Fibroblast of lung (primary cell): Measurements from ENCODE around the gene XXYLT1. TPM values are rescaled to one million over a fixed set of nuclear protein-coding genes. Genes with fewer than 3 reads are reported as not detected.

Source experiments
- DNase-seq, 2 donors: peaks; one replicate each; pipeline versions ENCODE4 v3.0.0 to v3.0.0-alpha.2; 2010; ENCODE audit warnings: low read depth in 2 of 2
- H2AFZ ChIP-seq: 2 replicates; pipeline ENCODE4 v1.5.1; 2012; ENCODE audit warnings: low read length, control low read depth, inconsistent platforms
- H3K27ac ChIP-seq: 2 replicates; pipeline ENCODE4 v1.5.1; 2011; ENCODE audit warnings: low read length, control low read depth; ENCODE audit not compliant: insufficient read depth
- H3K27me3 ChIP-seq: 2 replicates; pipeline ENCODE4 v1.5.1; 2011; ENCODE audit warnings: mild to moderate bottlenecking, low read length; ENCODE audit not compliant: control insufficient read depth, insufficient read depth
- H3K36me3 ChIP-seq: 2 replicates; pipeline ENCODE4 v1.5.1; 2011; ENCODE audit warnings: low read length; ENCODE audit not compliant: control insufficient read depth, insufficient read depth
- H3K4me1 ChIP-seq: 2 replicates; pipeline ENCODE4 v1.5.1; 2011; ENCODE audit warnings: low read length; ENCODE audit not compliant: control insufficient read depth, insufficient read depth; ENCODE audit errors: extremely low read depth
- H3K4me2 ChIP-seq: 2 replicates; pipeline ENCODE4 v1.5.1; 2011; ENCODE audit warnings: low read length, control low read depth; ENCODE audit not compliant: insufficient read depth; ENCODE audit errors: extremely low read depth
- H3K4me3 ChIP-seq, 4 experiments: fragments of 200-600 bp in 1 of 4; sonication (generic) in 1 of 4; replicated peaks in 1 of 4; 2 replicates each; pipeline ENCODE4 v1.5.1; 2011 to 2016; ENCODE audit warnings: low read length in 4 of 4, low read depth in 3 of 4, mild to moderate bottlenecking in 3 of 4, control low read depth in 2 of 4, inconsistent platforms in 1 of 4, mixed read lengths in 1 of 4; ENCODE audit not compliant: insufficient read depth in 1 of 4; ENCODE audit errors: control extremely low read depth in 1 of 4
- H3K79me2 ChIP-seq: 2 replicates; pipeline ENCODE4 v1.5.1; 2012; ENCODE audit warnings: mild to moderate bottlenecking, low read length, inconsistent platforms; ENCODE audit not compliant: control insufficient read depth, insufficient read depth
- H3K9ac ChIP-seq: 2 replicates; pipeline ENCODE4 v1.5.1; 2011; ENCODE audit warnings: mild to moderate bottlenecking, low read length, control low read depth; ENCODE audit not compliant: insufficient read depth
- H3K9me3 ChIP-seq: 2 replicates; pipeline ENCODE4 v1.5.1; 2012; ENCODE audit warnings: low read depth, low read length; ENCODE audit not compliant: control insufficient read depth, insufficient read depth
- H4K20me1 ChIP-seq: 2 replicates; pipeline ENCODE4 v1.5.1; 2011; ENCODE audit warnings: low read length; ENCODE audit not compliant: control insufficient read depth, insufficient read depth; ENCODE audit errors: extremely low read depth
- EZH2 ChIP-seq: IDR thresholded peaks from 2 replicates; pipeline ENCODE4 v1.5.1; 2012; ENCODE audit warnings: low read length, control low read depth, mild to moderate bottlenecking; ENCODE audit errors: missing control alignments
- polyA plus RNA-seq, 2 donors: library from polyadenylated mRNA; depleted of rRNA in 1 of 2; stranded (reverse) in 1 of 2; unstranded in 1 of 2; fragments of >200 nt; gene quantifications; 2 replicates each; pipeline ENCODE4 v1.2.1, GENCODE V29; 2011 to 2012; ENCODE audit warnings: missing spikeins in 1 of 2
- total RNA-seq: library from RNA; depleted of rRNA; stranded (reverse); fragments of >200 nt; gene quantifications from 2 replicates; pipeline ENCODE4 v1.2.1, GENCODE V29; 2014
- TF ChIP-seq, protein P1 (sequence below), 2 donors: IDR thresholded peaks in 1 of 2; conservative IDR thresholded peaks in 1 of 2; 1 replicate in 1 of 2; 2 replicates in 1 of 2; pipeline ENCODE4 v1.5.1; 2011 to 2012; ENCODE audit warnings: low read length in 2 of 2, control low read depth in 1 of 2, inconsistent platforms in 1 of 2, low read depth in 1 of 2, mild to moderate bottlenecking in 1 of 2

Gene XXYLT1
- total and polyA plus RNA-seq, 2 donors (not counting 1 experiment from before 2014, with no cell fraction given) = 12.4 to 18.5 TPM

DNA sequence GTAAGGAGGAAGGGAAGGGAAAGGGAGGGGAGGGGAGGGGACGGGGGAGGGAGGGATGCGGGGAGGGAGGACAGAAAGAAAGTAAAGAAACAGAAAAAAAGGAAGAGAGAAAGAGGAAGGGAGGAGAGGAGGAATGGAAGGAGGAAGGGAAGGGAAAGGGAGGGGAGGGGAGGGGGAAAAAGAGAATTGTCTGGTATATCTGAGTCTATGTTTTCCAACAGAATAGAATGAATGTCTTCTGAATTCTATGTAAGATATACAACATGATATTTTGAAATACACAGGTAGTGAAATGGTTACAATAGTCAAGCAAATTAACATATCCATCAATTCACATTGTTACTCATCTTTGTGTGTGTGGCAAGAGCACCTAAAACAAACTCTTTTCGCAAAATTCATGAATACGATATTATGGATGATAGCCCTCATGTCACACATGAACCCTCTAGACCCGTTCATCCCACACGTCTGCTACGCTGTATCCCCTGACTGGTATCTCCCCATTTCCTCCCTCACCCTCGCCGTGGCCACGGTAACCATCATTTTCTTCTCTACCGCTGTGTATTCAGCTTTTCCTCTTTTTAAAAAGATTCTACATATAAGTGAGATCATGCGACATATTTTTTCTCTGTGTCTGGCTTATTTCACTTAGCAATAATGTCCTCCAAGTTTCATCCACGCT is 168.9 kb downstream of the XXYLT1 start:
- TF ChIP-seq, protein P1, sequence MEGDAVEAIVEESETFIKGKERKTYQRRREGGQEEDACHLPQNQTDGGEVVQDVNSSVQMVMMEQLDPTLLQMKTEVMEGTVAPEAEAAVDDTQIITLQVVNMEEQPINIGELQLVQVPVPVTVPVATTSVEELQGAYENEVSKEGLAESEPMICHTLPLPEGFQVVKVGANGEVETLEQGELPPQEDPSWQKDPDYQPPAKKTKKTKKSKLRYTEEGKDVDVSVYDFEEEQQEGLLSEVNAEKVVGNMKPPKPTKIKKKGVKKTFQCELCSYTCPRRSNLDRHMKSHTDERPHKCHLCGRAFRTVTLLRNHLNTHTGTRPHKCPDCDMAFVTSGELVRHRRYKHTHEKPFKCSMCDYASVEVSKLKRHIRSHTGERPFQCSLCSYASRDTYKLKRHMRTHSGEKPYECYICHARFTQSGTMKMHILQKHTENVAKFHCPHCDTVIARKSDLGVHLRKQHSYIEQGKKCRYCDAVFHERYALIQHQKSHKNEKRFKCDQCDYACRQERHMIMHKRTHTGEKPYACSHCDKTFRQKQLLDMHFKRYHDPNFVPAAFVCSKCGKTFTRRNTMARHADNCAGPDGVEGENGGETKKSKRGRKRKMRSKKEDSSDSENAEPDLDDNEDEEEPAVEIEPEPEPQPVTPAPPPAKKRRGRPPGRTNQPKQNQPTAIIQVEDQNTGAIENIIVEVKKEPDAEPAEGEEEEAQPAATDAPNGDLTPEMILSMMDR (conservative IDR thresholded peaks at IDR 0.05 in 1 of 2, IDR thresholded peaks at IDR 0.05 in 1 of 2; ENCODE audit: low read depth in 1 of 2, low read length in 2 of 2) = no peak
- TF ChIP-seq EZH2 = no peak
- Histone ChIP-seq H3K4me1 (peaks cover 7% of the 10 kb centered on the region), H2AFZ (no peak overlapping the region), H3K79me2 (no peaks in the 10 kb centered on the region), H3K4me2 (no peak overlapping the region), H3K4me3 (no peak overlapping the region), H4K20me1 (no peaks in the 10 kb centered on the region), H3K27ac (peak overlapping the region; percentile 67), H3K27me3 (no peaks in the 10 kb centered on the region), H3K9me3 (no peaks in the 10 kb centered on the region), H3K36me3 (no peaks in the 10 kb centered on the region), H3K9ac (no peak overlapping the region)
- DNase-seq = no peak

DNA sequence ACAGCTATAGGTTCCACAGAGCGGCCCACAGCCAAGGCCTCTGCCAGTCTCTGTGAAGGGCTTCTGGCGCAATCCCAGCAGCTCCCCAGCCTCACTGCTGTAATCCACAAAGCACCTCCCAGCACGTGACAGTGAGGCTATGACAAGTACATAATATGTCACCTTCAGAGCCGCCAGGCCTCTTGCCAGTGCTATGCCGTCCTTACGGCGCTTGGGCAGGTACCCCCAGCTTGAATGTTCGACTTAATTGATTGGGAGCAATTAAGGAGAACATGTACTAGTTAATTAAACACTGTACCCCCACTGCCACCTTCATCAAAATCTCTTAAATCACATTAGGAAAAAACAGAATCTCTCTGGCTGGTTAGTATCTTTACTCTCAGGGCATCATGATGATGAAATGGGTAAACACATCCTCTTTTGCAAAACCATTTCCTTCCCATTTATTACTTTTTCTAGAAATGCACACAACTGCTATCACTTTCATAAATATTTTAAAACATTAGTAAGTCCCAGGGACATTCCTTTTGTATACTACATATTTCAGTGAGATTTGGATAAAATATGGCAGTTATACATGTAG is 169.9 kb downstream of the XXYLT1 start:
- TF ChIP-seq EZH2 = no peak
- TF ChIP-seq, protein P1 (conservative IDR thresholded peaks at IDR 0.05 in 1 of 2, IDR thresholded peaks at IDR 0.05 in 1 of 2; ENCODE audit: low read depth in 1 of 2, low read length in 2 of 2) = no peak
- DNase-seq = peak in 1 of 2 donors; percentile 19
- Histone ChIP-seq H3K9ac (no peak overlapping the region), H4K20me1 (no peaks in the 10 kb centered on the region), H3K4me2 (no peak overlapping the region), H3K9me3 (no peaks in the 10 kb centered on the region), H3K27ac (no peak overlapping the region), H3K79me2 (no peaks in the 10 kb centered on the region), H3K4me3 (no peak overlapping the region), H3K4me1 (peaks cover 7% of the 10 kb centered on the region), H3K36me3 (no peaks in the 10 kb centered on the region), H2AFZ (no peak overlapping the region), H3K27me3 (no peaks in the 10 kb centered on the region)

DNA sequence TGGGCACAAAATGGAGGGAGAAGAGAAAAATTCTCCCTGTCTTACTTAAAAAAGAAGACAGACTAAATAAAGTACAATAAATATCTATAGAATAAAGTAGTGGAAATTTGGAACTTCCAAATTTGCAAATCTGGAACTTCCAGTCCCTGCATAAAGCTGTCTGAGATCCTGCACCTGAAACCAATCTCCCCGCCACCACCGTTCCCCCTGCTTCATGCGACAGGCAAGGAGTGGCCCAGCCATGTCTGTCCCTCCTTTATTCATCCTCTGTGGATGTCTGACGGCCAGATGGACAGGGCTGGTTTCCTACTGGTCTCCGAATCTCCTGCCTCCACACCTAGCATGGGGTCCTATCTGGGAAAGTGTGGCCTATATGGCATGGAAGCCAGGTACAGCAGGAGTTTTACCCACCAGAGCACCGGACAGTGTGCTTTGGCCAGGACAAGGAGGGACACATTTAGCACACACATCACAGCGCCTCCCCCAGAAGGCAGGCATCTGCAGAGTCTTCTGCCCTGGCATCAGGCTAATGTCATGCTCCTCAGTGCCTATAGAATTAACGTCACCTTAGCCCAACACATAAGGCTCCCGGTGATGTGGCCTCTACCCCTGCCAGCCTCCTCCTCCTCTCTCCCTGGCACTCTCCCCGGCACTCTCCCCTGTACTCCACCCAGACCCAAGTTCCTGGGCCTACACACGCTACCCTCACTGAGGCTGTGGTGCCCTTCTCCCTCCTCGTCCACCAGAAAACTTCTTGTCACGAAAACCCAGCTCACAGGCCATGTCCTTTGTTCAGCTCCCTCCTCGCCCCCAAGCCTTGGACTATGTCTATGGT is 170.8 kb downstream of the XXYLT1 start:
- DNase-seq = no peak
- Histone ChIP-seq H3K27ac (no peak overlapping the region), H3K9ac (no peak overlapping the region), H3K4me3 (no peak overlapping the region), H2AFZ (no peak overlapping the region), H3K79me2 (no peaks in the 10 kb centered on the region), H3K27me3 (no peaks in the 10 kb centered on the region), H3K36me3 (no peaks in the 10 kb centered on the region), H4K20me1 (no peaks in the 10 kb centered on the region), H3K4me2 (no peak overlapping the region), H3K9me3 (no peaks in the 10 kb centered on the region), H3K4me1 (peaks cover 7% of the 10 kb centered on the region)
- TF ChIP-seq EZH2 = no peak
- TF ChIP-seq, protein P1 (conservative IDR thresholded peaks at IDR 0.05 in 1 of 2, IDR thresholded peaks at IDR 0.05 in 1 of 2; ENCODE audit: low read depth in 1 of 2, low read length in 2 of 2) = no peak
